Loucy (cell line): ENCODE data around the gene MINK1.

Experiments
- CTCF ChIP-seq: fragments of 200-600 bp; sonication (generic); conservative IDR thresholded peaks from 2 replicates; pipeline ENCODE4 v1.5.1; 2014; ENCODE audit warnings: mild to moderate bottlenecking, antibody characterized with exemption, low read length
- EZH2phosphoT487 ChIP-seq: fragments of 200-600 bp; IDR thresholded peaks from 2 replicates; pipeline ENCODE4 v1.6.1; 2018; ENCODE audit warnings: antibody characterized with exemption, mild to moderate bottlenecking, moderate library complexity, borderline replicate concordance

GRCh38 chr17:4928881-4929280 is 95.7 kb downstream of the MINK1 start:
- TF ChIP-seq CTCF: no peak
- no peak for TF ChIP-seq EZH2phosphoT487
